HG02588 (cell line): ENCODE results near the gene C3orf52.

ENCODE experiments used
- ATAC-seq: cut with Tn5 transposase; IDR thresholded peaks from one replicate; pipeline ENCODE4 v1.9.1; 2021; ENCODE audit warnings: mild to moderate bottlenecking, moderate library complexity; ENCODE audit not compliant: unreplicated experiment

Gene C3orf52

DNA sequence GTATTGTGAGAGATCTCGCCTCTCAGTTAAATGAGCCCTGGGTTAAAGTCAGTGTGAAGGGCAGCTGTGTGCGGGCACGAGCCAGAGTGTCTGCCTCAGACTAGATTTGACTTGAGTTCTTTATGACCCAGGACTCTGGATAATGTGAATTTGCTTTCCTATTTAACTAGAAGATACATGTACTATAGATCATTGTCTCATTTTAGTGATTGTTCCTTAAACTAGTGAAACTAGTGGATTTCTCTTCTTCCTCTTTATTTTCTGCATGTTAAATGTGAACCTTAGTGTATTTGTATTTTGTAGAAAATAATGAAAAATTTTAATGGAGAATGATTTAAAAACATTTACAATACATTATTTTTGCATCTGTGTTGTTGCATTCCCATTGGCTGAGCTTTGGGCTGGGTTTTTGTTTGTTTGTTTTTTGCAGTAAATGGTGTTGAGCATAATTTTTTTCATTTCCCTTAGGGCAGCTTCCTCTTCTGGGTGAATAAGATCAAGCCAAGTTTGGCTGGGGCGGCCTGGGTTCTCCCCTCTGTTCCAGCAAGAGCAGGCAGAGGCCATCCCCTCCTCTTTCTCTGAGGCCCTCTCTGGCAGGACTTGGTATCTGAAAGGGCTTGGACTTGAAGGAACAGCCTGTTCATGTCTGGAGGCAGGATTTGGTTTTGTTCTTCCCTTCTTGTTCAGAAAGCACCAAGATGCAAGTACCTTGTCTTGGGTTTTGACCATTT lies 31.8 kb downstream of the C3orf52 start:
- ATAC-seq, result no peak

GRCh38 chr3:112119962-112120836 lies 34.0 kb downstream of the C3orf52 start:
- ATAC-seq, result no peak

DNA sequence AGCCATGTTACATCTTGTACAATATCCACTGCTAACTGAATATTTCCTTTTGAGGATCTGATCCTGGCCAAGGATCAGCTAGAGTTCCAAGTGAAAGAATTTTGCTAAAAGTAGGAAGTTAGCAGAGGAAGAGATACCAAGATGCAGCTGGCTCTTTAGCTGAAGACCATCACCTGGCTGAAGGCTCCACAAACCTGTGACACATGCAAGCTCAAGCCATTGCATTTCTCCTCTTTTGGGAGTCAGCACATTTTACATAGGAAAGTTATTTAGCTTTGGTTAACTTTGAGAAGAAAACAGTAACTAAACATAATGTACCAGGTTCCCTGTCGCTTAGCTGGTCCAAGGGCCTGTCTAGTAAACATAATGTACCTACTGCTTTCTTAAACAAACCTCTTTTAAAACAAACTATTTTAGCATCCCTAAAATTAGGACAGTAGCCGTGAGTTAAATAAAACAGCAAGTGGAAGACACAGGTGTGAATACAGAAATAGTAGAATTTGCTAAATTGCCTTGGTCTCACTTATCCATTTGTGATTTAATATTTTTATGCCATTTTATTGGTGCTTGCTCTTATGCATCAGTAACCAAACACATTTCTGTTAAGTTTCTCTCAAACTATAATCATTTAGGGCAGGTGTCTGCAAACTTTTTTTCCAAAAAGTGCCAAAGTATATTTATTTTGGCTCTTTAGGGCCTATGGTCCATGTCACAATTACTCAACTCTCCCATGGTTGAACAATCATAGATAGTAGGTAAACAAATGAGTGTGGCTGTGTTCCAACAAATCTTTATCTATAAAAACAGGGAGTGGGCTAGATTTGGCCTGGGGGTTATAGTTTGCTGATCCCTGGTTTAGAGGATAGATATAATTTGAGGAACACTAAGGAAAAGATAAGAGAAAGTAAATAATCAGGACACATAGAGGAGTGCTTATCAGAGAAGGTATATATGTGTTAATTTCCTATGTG lies 35.7 kb downstream of the C3orf52 start:
- ATAC-seq, result no peak

GRCh38 chr3:112122870-112123269 lies 36.7 kb downstream of the C3orf52 start:
- no peak for ATAC-seq

GRCh38 chr3:112123548-112123947 lies 37.4 kb downstream of the C3orf52 start:
- ATAC-seq, result no peak

- no peak for ATAC-seq
These were observed 38.9 kb downstream of the C3orf52 start for GRCh38 chr3:112124907-112125607.

DNA sequence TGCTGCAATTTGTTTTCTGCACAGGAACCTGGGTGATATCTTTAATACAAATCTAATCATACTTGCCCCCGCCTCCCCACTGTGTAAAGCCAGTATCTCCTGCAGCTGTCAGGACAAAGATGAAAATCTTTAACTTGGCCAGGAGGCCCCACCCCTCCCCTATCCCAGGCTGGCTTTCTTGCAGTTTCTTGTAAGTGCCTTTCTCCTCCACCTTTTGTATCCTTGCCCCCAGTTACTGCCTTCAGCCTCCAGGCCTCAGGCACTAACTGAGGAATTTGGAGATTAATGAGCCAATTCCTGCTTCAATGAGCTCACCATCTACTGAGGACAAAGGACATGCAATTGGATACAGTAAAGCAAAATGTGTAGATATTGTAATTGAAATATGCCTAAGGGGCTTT lies 40.3 kb downstream of the C3orf52 start:
- no peak for ATAC-seq

DNA sequence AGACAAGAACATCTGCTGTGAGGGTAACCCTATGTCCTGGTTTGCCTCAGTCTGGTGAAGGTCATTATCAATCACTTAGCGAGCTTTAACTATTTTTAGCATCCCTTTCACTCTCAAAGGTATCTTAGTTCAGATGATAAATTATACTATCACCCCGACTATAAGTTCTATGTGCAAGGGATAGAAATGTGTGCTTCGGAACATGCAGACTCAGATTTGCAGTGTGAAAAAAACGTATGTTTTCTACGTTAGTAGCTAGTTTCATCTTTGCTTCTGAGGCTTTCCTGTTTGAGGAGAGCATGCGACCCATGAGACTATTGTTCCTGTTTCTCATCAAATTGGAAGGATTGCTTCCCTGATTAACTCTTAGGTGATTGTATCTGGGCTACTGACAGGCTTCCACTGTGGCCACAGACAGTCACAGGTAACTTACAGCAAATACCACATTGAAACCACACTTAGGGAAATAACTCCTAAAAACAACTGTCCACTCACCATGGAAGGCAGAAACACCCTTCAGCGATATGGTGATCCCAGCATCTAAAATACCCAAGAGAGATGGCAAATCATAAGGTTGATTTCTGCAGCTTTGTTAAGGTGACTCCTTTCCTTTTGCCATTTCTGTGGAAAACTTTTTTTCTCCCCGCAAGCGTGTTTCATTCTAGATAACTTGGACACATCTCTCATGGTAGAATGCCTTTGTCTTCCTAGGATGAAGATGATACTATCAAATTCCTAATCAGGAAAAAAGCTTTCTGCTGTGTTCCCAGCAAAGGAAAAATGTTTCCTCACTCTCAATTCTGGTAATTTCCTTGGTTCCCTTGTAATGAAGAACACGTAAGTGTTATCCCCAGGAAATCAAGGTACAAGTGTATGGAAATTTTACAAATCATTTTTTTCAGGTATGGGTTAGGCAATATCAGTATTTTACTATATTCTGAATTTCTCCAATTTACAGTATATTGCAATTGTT lies 41.6 kb downstream of the C3orf52 start:
- ATAC-seq, result no peak

DNA sequence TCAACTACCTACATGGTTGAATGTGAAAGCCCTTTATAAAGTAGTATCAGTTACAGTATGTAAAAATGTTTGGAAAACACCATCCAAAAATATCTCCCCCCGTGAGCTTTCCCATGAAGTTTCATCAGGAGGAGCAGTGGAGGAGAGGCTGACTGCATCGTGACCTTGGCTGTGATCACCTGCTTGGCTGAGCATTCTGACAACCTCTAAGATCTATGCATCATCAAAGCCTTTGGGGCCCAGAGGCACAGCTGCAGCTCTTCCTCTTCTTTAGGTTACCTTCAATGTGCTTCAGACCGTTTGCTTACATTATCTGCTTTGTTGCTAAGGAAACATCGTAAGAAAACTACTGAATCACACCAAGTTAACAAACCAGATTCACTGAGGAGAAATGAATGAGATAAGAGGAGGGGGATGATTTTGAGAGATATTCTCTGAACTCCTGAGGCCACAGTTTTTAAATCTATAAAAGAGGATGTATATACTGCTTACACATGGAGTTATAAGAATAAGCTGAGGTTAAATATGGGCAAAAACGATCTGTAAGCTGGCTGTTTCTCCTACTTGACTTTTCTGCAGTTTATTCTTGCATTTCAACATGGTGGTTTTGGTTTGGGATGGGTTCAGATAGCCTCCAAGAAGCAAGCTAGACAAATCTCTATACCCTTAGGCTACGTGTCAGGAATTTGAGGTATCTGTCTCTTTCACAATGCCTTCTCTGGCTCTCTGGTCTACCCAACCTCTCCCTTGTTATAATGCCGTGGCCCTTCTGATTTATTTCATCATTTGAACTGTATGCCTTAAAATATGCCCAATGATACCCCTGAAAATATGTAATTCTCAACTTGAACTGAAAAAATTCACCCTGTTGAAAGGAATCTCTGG lies 42.9 kb downstream of the C3orf52 start:
- ATAC-seq, result peak; percentile 40

- no peak for ATAC-seq
These were observed 43.9 kb downstream of the C3orf52 start for GRCh38 chr3:112129925-112130637.

DNA sequence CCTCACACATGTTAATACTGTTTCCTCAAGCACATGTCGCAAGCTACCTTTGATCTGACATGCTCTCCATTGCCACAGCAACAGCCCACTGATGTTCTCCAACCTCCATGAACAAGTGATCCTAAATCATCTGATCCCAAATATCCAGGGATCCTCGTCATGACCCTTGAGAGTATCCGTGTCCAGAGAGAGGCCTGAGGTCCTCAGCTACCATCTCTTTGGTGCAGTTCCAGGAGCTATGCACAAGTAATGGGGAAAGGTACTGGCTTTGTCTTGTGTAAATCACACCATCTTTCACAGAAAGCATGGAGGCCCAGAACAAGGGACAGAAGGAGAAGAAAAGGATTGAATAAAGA lies 44.4 kb downstream of the C3orf52 start:
- no peak for ATAC-seq

GRCh38 chr3:112131111-112131510 lies 44.9 kb downstream of the C3orf52 start:
- ATAC-seq, result no peak

DNA sequence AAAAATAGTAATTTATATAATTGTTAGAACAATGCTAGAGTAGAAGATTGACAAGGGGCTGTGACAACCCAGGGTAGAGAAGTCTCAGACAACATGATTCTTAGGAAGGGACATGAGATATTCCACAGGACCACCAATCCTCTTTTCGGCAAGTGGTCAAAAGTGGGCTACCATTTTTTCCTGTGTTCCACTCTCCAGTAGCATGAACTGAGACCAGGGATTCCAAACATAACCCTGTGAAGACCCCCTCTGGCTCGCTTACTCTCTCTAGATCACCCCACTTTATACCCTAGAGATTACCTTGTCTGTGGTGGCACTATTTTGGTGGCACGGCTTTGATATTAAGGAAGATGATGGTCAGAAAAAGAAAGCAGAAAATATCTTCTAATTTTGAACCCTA lies 45.9 kb downstream of the C3orf52 start:
- ATAC-seq, result no peak

GRCh38 chr3:112132554-112132953 lies 46.4 kb downstream of the C3orf52 start:
- ATAC-seq, result peak; percentile 1

GRCh38 chr3:112132975-112133448 lies 46.8 kb downstream of the C3orf52 start, which contains the start of gene GCSAM:
Gene GCSAM (minus strand): TSS chr3:112133248. CDS start chr3:112133120, 128 bp downstream.
- ATAC-seq, result peak; percentile 76

DNA sequence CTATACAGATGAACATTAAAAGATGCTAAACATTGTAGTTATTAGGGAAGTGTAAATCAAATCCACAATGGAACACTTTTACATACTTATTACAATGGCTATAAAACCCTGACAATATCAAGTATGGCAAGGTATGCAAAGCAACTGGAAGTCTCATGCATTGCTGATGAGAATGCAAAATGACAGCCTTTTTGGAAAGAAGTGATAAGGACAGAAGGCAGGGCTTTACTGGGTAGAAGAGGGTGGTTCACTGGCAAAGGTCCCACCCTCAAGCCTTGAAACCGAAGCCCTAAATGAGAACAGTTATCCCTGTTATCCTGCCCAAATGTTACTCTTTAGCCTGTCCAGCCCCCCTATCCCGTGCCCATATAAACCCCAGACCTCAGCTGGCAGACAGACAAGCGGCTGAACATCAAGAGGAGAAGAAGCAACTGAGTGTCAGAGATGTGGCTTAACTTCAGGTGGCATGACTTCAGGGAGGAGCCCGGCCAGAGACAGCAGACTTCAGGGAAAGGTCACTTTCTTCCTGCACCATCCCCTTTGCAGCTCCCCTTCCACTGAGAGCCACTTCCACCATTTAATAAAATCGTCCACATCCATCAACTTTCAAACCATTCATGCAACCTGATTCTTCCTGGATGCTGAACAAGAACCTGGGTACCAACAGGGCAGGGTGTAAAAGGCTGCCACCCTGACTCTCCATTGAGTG lies 47.6 kb downstream of the C3orf52 start:
- no peak for ATAC-seq
